RWPE1 (cell line): ENCODE results near the gene HSD17B4.
"Not testable (repeated sequence)": the region's sequence is repeated elsewhere in the genome, so short reads cannot be mapped to it uniquely, and the experiment has no call there.

Experiments
- CTCF ChIA-PET: fragments of 350-600 bp; sonication (Branson Sonifier 250); formaldehyde crosslinking; extraction: SDS; loops from one replicate; lab custom pipeline; 2021; lab: Yijun Ruan, JAX
- POLR2A ChIA-PET: fragments of 400-600 bp; formaldehyde crosslinking; extraction: SDS; loops from one replicate; lab custom pipeline; 2020; ENCODE audit warnings: antibody characterized with exemption; ENCODE audit not compliant: low non-redundant PET; lab: Yijun Ruan, JAX
- DNase-seq: peaks from one replicate; pipeline ENCODE4 v3.0.0; 2012; ENCODE audit warnings: low spot score
- H3K27ac ChIP-seq: fragments of 450-650 bp; 2 replicates; pipeline ENCODE4 v1.5.1; 2017
- CTCF ChIP-seq: fragments of 450-650 bp; conservative IDR thresholded peaks from 2 replicates; pipeline ENCODE4 v1.5.1; 2017; ENCODE audit warnings: low read depth, mild to moderate bottlenecking

Gene HSD17B4

GRCh38 chr5:119418606-119419100 is 33.6 kb upstream of the HSD17B4 start:
- POLR2A ChIA-PET, result no interaction called here

GRCh38 chr5:119420169-119420568 is 32.1 kb upstream of the HSD17B4 start:
- TF ChIP-seq CTCF, result no peak
- H3K27ac ChIP-seq, result no peak overlapping the region
- no peak for DNase-seq
- CTCF ChIA-PET, result interaction anchor here (0.8 kb wide), 1 partner anchor 432 kb away, joined by 3 read pairs; no protein-coding TSS in a partner anchor
- POLR2A ChIA-PET, result no interaction called here

More at GRCh38 chr5:119418606-119419100, 33.6 kb upstream of the HSD17B4 start:
- no peak for DNase-seq
- no peak for TF ChIP-seq CTCF
- no peak overlapping the region for H3K27ac ChIP-seq
- CTCF ChIA-PET, result interaction anchor here (0.6 to 1.2 kb wide), 3 partner anchors 103 to 1809 kb away, joined by 3 to 7 read pairs (median 3); partner anchors contain the start of gene DTWD2

- no peak for TF ChIP-seq CTCF
- no peak for DNase-seq
- no peak overlapping the region for H3K27ac ChIP-seq
- ChIA-PET CTCF (interaction anchor here (0.7 kb wide), 1 partner anchor 244 kb away, joined by 3 read pairs; no protein-coding TSS in a partner anchor), POLR2A (no interaction called here)
Observed at GRCh38 chr5:119426057-119426456, 26.2 kb upstream of the HSD17B4 start.

- POLR2A ChIA-PET, result no interaction called here
Observed at GRCh38 chr5:119427060-119427459, 25.2 kb upstream of the HSD17B4 start.

GRCh38 chr5:119427596-119427995 is 24.7 kb upstream of the HSD17B4 start:
- H3K27ac ChIP-seq, POLR2A ChIA-PET, CTCF ChIA-PET, DNase-seq: not testable (repeated sequence)

More at GRCh38 chr5:119427060-119427459, 25.2 kb upstream of the HSD17B4 start:
- H3K27ac ChIP-seq, result no peak overlapping the region
- CTCF ChIA-PET, result no interaction called here
- no peak for DNase-seq
- TF ChIP-seq CTCF, result no peak

GRCh38 chr5:119428166-119428565 is 24.1 kb upstream of the HSD17B4 start:
- H3K27ac ChIP-seq, DNase-seq, CTCF ChIA-PET, POLR2A ChIA-PET: not testable (repeated sequence)

- CTCF ChIA-PET, POLR2A ChIA-PET, H3K27ac ChIP-seq, DNase-seq: not testable (repeated sequence)
Observed at GRCh38 chr5:119428574-119428973, 23.7 kb upstream of the HSD17B4 start.

- DNase-seq, H3K27ac ChIP-seq, POLR2A ChIA-PET, CTCF ChIA-PET: not testable (repeated sequence)
Observed at GRCh38 chr5:119432674-119433237, 19.5 kb upstream of the HSD17B4 start.
